GM04503 (cell line): ENCODE data around the gene MYH4.

Source experiments
- DNase-seq: peaks from one replicate; pipeline ENCODE4 v3.0.0-alpha.2; 2012; ENCODE audit warnings: low read depth

MYH4 gene

DNA sequence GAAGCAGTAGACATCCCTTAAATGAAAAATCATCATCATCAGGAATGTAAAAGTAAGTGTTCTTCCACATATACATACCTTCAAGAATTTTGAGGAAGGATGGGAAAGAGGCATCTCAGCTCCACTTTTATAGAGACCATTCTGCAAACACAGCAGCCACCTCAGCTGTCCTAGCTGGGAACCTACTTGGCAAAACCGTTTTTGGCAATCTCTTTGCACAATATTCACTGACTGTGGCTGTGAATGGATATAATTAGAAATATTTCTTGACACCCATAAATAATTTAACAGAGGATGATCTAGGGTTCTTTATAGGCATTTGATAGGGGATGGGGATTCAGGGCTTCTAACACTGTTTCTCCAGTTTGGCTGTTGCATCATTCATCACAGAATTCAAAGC, at the start of gene MYH4:
Gene MYH4 (minus strand): TSS at position 101 of the 400 bp plus-strand sequence. CDS start 2,814 bp downstream, outside the sequence.
- DNase-seq = no peak

GRCh38 chr17:10518271-10519037, 49.1 kb upstream of the MYH4 start, which contains the start of gene MYH1:
MYH1 (minus strand) TSS chr17:10518542; CDS start chr17:10516642, 1,900 bp downstream.
- DNase-seq = no peak

DNA sequence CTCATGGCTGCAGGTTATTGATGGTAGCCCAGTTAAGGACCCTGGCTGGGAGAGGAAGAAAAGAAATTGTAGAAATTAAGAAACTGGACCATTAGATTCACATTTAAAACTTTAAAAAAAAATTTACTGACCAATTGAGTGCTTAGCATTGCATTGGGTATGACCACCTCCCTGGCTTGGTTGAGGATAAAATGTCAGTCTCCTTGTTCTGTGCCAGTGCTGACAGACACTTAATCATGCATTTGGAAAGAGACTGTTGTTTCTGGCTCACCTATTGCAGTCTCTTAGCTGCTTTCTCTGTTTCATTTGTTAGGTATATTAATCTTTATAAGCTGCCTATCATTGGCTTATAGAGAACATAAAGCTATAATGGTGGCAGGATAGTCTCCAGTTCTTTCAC, 47.3 kb upstream of the MYH4 start:
- no peak for DNase-seq

- no peak for DNase-seq
Observed at GRCh38 chr17:10516065-10516464, 46.7 kb upstream of the MYH4 start.

GRCh38 chr17:10513299-10514067, 44.1 kb upstream of the MYH4 start:
- DNase-seq = peak; percentile 68

DNA sequence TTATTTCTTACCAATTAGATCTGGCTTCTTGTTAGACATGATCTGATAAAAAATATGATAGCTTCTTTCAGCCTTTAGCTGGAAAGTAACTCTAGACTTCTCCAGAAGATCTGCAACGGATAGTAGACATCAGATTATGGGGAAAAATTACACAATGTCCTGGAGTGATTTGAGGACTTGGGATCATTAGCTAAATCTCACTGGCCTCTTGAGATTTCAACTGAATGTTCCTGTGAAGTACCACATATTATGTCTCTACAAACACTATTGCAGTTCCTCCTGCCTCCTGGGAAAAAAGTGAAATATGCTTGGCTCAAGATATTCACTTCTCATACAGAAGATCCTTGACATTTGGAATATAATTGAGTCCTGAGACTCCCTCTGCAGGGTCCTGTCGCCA, 43.5 kb upstream of the MYH4 start:
- no peak for DNase-seq

DNA sequence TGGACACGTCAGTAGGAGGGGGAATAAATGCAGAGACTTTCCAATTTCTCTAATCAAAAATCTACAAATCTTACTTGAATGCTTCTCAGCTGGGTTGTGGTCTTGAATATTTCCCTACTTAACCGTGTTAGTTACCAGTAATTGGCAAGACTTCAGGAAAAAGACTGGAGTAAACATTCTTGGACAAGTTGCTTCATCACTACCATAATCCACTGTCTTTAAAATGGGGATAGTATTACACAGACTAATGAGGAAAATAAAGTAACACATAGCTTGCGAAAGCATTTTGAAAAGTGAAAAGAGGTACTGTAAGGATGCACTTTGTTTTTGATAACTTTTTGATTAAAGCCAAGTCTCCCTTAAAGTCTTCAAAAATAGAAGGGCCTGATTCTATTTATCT, 30.6 kb upstream of the MYH4 start:
- no peak for DNase-seq

GRCh38 chr17:10492004-10492403, 22.6 kb upstream of the MYH4 start:
- no peak for DNase-seq

DNA sequence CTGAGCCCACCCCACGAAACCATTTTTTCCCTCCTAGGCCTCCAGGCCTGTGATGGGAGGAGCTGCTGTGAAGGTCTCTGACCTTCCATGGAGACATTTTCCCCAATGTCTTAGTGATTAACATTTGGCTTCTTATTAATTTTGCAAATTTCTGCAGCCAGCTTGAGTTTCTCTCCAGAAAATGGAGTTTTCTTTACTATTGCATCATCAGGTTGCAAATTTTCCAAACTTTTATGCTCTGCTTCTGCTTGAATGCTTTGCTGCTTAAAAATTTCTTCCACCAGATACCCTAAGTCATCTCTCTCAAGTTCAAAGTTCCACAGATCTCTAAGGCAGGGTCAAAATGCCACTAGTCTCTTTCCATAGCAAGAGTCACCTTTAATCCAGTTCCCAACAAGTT, 12.9 kb upstream of the MYH4 start:
- DNase-seq = no peak

GRCh38 chr17:10477701-10478100, 8.3 kb upstream of the MYH4 start:
- DNase-seq = no peak

DNA sequence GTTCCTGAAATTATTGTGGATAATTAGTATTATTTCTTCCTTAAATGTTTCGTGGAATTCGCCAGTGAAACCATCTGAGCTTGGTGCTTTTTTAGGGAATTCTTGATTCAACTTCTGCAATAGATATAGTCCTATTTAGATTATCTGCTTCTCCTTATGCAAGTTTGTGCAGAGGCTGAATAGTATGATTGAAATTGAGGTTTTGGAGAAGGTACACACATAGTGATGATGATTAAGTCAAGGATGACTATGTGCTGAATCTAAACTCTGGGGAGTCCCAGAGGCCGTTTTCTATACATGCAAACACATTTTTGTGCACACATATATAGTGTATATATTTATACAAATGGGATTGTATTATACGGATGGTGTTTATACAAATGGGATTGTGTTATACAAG, 5.2 kb upstream of the MYH4 start:
- DNase-seq = no peak

DNA sequence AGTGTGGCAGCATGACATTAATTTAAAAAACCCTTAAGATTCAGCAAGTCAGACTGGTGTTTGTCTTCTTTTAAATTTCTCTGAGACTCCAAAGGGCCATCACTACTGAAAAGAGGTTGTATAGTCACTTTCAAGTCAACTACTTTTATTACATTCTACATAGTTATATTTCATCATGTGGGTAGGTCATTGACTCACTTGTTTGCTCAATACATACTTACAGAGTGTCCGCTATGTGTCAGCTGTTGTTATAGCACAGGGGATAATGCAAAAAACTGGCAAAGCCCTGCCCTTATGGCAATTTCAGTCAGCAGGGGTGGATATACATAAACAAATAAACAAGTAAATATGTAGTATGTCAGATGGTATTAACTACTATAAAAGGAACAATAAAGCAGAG, 2.5 kb upstream of the MYH4 start:
- no peak for DNase-seq

- no peak for DNase-seq
Observed at GRCh38 chr17:10463402-10463801, 6.0 kb downstream of the MYH4 start.

- no peak for DNase-seq
Observed at GRCh38 chr17:10460062-10460461, 9.3 kb downstream of the MYH4 start.

DNA sequence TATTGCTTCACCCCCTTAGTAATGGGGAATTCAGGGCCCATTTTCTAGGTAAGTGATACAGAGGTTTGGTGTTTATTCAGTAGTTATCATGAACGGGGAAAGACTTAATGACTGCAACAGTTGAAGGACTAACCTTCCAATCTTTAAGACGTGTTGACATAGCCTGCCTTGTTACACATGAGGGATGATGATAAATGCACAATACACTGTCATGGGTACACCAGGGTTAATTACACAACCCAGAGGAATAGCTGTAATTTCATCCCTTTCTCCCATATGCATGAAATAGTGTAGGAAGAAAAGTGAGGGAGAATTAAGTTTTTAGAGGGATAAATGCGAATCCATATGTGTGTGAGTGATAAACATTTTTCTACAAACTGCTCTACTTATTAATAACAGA, 10.7 kb downstream of the MYH4 start:
- DNase-seq = no peak

DNA sequence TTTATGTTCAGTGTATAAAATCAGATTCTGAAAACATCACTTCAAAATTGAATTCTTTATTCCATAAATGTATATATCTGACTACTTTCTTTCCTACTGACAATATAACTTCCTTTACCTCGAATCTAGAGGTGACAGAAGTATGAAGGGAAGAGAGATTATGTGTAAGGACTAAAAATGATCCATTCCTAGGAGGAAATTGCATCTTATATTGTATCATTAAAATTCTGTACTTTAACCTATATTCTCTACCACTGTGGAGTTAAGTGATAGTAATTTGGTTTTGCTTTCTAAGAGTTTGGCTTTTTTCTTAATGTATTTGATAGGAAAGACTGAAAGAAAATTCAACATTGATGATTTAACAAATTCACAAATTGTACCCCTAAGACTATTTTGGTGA, 11.4 kb downstream of the MYH4 start:
- no peak for DNase-seq

DNA sequence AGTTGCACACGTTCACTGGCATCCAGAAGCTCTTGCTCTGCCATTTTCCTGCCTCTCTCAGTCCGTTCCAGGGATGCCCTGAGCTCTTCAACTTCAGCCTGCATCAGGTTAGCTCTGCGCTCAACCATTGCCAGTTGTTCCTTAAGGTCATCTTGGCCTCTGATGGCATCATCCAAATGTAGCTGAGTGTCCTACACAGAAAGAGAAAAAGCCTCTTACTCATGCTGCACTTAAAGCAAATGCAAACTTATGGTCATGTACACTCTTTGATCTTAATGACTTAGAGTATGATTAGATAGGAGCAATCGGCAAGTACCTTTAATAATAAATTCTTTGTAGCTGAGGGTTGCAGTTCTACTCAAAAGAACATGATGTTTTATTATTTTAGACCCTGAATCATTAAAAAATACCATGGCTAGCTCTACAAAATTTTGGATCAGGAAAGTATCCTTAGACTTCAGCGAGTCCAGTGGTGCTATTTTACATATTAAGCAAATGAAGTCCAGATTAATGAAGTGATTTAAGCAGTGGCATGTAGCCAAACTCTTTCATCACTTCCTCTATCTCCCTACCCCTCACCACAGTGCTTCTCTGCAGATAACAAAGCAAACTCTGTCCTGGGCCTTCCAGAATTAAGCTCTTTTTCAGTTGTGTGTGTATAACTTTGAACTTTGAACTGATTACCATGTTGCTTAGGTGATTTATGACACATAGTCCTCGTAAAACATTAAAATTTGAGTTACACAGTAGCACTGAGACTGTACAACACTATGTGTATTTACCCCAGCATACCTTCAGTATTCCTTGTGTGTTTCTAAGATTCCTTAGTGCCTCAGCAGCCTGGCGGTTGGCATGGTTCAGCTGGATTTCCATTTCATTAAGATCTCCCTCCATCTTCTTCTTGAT, 22.1 kb downstream of the MYH4 start:
- DNase-seq = no peak

DNA sequence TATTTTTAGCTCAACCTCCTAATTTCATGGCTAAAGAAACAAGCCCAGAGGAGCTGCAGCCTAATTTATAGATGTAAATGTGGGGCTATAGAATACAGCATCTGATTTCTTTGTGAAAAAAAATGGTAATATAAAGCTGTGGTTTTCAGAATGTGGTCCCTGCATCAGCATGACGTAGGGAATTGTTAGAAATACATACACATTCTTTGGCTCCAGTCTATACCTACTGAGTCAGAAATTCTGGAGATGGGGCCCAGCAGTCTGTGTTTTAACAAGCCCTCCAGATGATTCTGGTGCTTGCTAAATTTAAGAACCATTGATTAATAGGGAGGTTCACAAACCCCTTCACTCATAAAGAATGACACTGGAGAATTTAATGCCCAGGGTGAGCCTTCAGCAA, 29.5 kb downstream of the MYH4 start:
- DNase-seq = no peak

DNA sequence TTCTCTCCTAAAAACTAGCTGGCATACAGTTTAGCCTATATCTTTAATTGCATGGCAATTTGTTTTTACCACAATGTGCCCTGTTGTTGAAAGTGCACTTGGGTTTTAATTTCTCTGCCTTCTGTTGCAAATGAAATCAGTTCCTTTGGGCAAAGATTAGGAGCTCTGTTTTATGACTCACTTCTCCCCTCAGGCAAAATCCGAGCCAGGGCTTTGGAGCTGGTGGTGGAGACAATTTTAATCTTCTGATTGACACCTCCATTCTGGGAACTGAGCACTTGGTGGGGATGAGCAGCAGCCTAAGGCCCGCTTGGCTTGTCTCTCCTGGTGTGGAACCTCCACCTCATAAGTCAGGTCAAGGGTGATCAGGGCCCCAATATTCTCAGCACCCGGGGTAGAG, 34.3 kb downstream of the MYH4 start:
- DNase-seq = no peak

DNA sequence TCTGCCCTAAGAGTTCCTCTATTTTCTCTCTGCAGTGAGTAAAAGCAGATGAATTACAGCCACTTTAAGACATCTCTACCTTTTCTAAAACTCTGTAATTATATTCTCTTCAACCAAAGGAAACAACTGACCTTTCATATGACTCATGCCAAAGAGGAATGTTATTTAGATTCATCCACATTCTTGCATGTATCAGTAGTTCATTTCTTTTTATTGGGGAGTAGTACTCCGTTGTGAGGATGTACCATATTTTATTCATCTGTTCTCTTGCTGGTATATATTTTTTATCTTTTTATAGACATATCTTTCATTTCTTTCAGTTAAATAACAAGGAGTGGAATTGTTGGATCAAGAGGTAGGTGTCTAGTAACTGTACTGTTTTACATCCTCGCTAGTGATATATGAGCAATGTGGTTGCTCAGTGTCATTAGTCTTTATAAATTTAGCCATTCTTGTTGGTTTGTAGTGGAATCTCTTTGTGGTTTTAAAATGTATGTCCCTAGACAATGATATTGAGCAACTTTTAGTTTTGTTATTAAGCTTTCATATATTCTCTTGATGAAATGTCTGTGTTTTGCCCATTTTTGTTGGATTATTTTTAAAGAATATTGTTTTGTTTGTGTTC, 39.8 kb downstream of the MYH4 start:
- peak; percentile 36 for DNase-seq

- no peak for DNase-seq
Observed at GRCh38 chr17:10428781-10429180, 40.6 kb downstream of the MYH4 start.
